Stimulated activated naive CD8-positive, alpha-beta T cell treated with anti-CD3 and anti-CD28 coated beads, Interleukin-15, Interleukin-2, amounts not matched to agents 100 U/mL and 50 U/mL, for 24 hours (primary cell): Measurements from ENCODE around the gene RAP1GAP2.
"Not testable (repeated sequence)": the region's sequence is repeated elsewhere in the genome, so short reads cannot be mapped to it uniquely, and the experiment has no call there.

Source experiments
- ATAC-seq: fragments of 150-1000 bp; cut with Tn5 transposase; one replicate; pipeline ENCODE4 v1.10.0; 2021
- DNase-seq: peaks from one replicate; pipeline ENCODE4 v3.0.0; 2021

The RAP1GAP2 gene

DNA sequence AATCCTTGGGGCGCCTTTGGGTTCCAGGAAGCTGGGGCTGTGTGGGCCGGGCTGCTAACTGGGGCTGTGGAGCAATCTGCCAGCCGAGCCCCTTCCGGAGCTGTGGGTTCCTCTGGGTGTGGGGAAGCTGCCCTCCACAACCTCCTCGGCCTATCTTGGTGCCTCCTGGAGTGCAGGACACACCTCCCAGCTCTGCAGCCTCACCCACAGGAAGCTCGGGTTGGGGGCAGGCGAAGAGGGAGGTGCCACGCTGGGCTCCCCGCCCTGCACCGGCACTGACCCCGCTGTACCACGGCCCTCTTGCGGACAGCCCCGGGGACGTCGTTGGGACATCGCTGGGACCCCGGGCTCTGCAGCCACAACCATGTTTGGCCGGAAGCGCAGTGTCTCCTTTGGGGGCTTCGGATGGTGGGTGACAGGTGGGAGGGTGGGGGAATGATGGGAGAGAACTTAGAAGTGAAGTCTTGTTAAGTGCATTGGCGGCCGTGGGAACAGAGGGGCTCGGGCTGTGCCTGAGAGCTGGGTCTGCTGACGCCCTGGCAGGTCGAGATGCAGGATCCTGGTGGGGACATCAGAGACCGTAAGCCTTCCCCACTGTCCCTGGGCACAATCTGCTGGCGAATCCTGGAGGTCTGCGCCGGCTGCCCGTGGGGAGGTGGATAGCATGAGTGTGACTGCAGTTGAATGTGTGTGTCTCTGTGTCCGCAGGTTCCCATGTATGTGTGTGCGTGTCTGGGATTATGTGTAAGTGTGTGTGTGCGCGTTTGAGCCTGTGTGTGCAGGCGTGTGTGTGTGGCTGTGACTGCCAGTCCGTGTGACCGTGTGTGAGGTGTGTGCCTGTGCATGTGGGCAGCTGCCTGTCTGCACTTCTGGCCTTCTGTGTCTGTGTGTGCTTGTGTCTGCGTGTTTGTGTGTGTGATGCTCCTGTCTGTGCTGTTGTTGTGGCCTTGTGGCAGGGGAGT lies at the start of gene RAP1GAP2:
RAP1GAP2 (plus strand) TSS at position 275 of the 962 bp plus-strand sequence; CDS start at position 365, 90 bp downstream.
- DNase-seq: peak; percentile 51
- peak; percentile 45 for ATAC-seq

DNA sequence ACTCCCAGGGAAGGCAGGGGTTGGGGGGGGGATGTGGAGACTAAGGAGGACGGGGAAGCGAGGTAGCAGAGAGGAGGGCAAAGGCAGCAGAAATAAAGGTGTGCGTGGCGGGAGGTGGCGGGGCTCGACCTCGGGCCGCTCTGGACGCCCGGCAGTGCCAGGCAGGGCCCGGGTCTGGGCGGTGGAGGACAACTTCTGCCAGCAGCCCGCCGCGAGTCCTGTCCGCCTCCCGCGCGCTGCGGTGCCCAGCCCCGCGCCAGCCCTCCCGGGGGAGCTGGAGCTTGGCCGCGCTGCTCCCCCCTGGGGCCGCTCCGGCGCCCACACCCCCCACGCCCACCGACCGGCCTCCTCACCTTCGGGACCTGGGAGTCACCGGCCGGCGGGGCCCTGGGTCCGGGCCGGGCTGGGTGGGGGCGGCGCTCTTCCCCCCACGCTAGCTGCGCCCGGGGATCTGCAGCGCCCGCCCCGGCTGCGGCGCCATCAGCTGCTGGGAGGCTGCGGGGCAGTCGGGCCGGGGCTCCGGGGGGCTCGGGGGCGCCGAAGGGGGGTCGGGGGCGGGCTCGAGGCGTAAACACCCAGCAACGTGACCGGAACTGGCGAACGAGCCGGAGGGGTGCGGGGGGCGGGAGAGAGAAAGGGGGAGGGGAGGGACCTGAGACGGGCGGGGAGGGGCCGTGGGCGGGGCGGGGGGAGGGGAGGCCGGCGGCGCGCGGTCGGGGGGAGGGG lies 47.0 kb upstream of the RAP1GAP2 start, which contains the start of gene CCDC92B:
CCDC92B (minus strand) TSS at position 595 of the 726 bp plus-strand sequence. CDS start 14,507 bp downstream, outside the sequence.
- DNase-seq (no peak), ATAC-seq (no peak)

GRCh38 chr17:2749784-2750181 lies 46.5 kb upstream of the RAP1GAP2 start:
- DNase-seq (peak; percentile 80), ATAC-seq (peak; percentile 95)

DNA sequence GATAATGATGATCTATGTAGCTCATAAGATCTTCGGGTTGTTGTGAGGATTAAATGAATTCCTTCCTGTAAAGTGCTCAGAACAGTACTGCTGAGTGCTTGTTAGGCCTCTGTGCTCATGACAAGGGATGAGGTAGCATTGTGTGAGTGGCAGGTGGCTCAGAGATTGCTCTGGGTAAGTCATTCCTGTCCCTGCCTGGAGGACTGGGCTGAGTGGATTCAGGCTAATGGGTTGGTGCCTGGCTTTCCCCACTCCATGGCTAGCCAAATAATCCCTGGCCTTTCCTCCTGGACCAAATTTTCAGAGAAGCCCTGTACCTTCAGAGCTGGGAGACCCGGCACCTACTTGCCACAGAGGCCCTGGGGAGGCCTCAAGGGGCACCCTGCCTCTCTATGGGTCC lies 45.5 kb upstream of the RAP1GAP2 start:
- DNase-seq: no peak
- no peak for ATAC-seq

GRCh38 chr17:2751491-2751890 lies 44.7 kb upstream of the RAP1GAP2 start:
- ATAC-seq (no peak), DNase-seq (no peak)

DNA sequence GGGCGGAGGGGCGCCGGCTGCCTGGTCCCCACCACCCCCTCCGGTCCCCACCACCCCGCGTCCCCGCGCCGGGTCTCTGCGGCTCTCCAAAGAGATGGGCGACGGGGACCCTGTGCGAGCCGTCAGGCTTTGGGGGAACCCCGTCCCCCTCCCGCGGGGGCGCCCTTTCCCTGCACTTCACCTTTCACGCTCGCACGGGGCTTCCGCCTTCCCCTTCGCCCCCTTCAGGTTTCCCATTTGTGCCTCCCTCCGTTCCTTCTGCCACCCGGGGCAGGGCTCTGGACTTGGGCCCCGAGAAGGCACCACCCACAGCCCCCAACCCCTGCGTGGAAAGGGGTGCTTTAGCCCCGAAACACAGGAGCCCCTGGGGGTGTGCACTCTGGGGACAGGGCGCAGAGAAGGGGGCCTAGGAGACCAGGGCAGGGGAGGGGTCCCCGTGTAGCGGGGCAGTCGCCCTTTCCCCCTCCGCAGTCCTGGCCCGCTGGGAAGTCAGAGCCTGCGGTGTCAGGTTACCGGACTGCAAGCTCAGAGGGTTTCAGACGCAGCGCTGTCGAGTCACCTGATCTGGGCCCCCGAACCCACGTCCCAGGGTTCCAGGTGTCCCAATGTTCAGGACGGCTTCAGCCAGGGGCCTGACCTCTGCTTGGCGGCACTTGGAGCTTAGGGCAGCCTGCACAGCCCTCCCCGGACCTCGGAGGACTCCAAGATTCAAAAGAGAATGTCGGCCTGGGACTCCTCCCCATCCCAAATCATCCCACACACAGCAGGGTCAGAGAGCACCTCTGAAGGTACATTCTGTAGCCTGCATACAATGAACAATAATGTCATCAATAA lies 40.1 kb upstream of the RAP1GAP2 start:
- ATAC-seq (no peak), DNase-seq (no peak)

DNA sequence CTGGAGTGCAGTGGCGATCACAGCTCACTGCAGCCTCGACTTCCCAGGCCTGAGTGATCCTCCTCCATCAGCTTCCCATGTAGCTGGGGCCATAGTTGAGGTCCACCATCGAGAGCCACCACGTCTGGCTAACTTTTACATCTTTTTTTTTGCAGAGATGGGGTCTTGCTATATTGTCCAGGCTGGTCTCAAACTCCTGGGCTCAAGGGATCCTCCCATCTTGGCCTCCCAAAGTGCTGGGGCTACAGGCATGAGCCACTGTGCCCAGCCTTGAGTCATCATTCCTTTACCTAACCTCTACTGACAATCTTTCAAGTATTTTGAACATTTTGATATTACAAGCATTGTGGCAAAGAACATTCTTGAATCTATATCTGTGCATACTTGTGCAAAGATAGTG lies 37.4 kb upstream of the RAP1GAP2 start:
- DNase-seq (no peak), ATAC-seq (no peak)

DNA sequence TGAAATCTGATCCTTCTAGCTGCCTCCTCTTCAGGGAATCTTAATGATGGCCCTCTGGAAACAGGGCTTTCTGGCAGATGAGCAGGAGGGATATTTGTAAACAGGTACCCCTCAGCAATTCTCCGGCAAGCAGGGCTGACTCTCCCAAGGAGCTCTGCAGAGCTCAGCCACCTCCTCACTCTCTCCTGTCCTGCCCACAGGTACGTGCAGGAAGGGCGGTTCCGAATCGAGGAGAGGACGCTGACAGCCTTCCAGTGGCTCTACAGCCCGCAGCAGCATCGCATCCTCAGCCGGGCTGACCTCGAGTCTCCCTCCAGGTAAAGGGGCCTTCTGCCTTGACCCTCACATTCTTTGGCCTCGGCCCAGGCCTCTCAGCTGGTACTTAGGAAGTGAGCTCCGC lies 26.1 kb upstream of the RAP1GAP2 start:
- ATAC-seq (peak; percentile 28), DNase-seq (no peak)

DNA sequence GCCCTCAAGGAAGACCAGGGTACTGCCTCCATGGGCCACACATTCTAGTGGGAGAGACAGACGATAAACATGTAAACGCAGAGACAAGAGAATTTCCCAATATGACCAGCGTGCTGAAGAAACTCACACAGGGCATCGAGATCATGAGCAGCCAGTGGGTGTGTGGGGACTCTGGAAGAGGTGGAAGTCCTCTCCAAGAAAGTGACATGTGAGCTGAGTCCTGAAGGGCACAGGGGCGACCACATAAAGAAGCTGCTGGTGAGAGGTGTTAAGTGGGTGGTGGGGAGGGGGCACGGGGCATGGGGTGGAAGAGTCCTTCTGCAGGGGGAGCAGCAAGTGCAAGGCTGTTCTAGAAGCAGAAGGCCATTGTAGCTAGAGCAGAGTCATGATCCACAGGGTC lies 21.0 kb upstream of the RAP1GAP2 start:
- DNase-seq (no peak), ATAC-seq (no peak)

DNA sequence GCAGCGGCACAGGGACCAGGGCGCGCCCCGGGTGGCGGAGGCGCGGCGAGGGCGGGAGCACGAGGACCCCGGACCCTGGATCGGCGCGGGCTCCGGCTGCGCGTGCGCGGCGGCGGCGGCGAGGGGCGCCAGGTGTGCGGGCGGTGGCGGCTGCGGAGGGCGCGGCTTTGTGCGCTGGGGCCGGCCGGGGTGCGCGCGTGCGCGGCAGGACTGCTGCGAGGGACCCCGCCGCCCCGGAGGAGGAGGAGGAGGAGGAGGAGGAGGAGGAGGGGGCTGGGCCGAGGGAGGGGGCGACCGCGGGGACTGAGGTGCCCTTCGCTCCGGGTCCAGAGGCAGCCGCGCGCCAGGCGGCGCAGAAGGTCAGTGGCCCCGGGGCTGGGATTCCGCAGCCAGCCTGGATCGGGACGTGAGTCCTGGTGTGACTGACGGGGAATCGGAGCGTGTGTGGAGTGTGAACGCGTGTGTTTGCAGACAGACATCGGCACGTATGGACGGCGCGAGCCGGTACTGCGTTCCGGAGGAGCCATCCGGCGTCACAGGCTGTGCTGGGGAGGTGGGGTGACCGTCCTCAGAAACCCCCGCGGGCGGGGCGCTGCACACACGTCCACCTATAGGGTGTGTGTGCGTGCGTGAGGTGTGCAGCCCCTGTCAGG lies 19.5 kb upstream of the RAP1GAP2 start:
- ATAC-seq (peak; percentile 15), DNase-seq (no peak)

DNA sequence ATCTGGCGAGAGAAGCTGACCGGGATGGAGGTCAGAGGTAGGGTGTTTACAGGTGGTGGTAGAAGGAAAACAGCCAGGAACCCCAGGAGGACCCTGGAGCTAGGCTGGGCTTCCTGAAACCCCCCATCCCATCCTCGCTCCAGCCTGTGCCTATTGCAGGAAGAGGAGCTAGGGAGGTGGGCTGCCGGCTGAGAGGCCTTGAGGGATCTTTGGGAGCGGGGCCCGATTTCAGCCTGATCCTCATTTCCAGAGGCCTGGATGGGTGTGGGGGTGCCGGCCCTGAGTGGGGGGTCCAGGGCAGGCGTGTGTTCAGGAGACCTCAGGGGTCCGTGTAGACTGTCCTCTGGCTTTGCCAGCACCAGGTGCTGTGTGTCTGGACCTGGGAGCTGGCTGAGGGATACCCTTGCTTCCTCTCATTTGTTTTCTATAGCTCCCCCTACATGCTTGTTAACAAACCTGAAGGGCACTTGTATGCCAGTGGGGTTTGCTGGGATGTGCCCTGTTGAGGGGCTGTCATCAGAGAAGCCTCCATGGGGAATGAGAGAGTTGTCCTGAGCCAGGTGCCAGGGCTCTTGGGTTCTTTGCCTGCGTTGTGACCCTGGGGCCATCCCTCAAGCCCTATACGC lies 18.9 kb upstream of the RAP1GAP2 start:
- ATAC-seq (no peak), DNase-seq (no peak)

- no peak for DNase-seq
These were observed 17.7 kb upstream of the RAP1GAP2 start for GRCh38 chr17:2778489-2778888.

GRCh38 chr17:2779545-2779944 lies 16.7 kb upstream of the RAP1GAP2 start:
- DNase-seq (no peak), ATAC-seq (no peak)

More at GRCh38 chr17:2778489-2778888, 17.7 kb upstream of the RAP1GAP2 start:
- no peak for ATAC-seq

DNA sequence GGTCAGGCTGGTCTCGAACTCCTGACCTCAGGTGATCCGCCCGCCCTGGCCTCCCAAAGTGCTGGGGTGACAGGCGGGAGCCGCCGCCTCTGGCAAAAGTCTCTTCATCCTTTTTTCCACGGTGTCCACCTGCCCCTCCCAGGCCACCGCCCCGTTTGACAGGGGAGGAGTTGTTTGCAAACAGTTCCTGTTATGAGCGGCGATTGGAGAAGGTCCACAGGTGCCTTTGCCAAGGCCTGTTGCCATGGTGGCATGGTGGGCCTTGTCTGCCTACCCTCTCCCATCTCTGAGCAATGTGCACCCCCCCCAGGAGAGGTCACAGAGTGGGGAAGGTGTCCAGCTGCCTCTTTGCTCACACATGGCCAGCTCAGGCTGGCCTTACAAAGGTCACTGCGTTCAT lies 16.0 kb upstream of the RAP1GAP2 start:
- DNase-seq: no peak
- ATAC-seq: no peak

GRCh38 chr17:2780931-2781454 lies 15.2 kb upstream of the RAP1GAP2 start:
- ATAC-seq: no peak

DNA sequence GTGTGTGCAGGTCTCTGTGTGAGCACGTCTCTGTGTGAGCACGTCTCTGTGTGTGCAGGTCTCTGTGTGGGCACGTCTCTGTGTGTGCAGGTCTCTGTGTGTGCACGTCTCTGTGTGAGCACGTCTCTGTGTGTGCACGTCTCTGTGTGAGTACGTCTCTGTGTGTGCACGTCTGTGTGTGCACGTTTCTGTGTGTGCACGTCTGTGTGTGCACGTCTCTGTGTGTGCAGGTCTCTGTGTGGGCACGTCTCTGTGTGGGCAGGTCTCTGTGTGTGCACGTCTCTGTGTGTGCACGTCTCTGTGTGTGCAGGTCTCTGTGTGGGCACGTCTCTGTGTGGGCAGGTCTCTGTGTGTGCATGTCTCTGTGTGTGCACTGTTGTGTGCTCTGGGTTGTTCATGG lies 14.6 kb upstream of the RAP1GAP2 start:
- DNase-seq, ATAC-seq: not testable (repeated sequence)

More at GRCh38 chr17:2780931-2781454, 15.2 kb upstream of the RAP1GAP2 start:
- no peak for DNase-seq

GRCh38 chr17:2782055-2782454 lies 14.2 kb upstream of the RAP1GAP2 start:
- DNase-seq (no peak), ATAC-seq (no peak)

DNA sequence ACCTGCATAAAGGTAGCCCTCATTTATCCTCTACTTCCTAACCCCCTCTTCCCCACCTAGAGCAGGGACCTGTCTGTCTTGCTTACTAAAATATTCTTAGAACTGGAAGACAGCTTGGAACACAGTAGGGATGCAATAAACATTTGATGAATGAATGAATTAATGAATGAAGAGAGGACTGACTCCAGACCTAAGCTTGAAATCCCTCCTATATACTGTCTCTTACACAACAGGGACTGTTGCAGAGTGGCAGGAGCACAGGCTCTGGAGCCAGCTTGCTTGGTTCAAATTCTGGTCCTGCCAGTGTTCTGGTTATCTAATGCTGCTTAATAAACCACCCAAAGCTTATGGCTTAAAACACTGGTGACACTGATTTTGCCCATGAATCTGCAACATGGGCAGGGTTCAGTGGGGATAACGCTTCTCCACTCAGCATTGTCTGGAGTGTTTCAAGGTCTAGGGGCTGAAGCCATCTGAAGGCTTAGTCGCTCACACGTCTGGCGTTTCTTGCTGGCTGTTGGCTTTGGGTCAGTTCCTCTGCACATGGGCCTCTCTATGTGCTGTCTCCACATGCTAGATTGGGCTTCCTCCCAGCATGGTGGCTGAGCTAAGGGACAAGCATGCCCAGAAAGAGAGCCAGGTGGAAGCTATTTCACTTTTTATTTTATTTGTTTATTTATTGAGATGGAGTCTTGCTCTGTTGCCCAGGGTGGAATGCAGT lies 12.8 kb upstream of the RAP1GAP2 start:
- ATAC-seq: no peak
- no peak for DNase-seq

DNA sequence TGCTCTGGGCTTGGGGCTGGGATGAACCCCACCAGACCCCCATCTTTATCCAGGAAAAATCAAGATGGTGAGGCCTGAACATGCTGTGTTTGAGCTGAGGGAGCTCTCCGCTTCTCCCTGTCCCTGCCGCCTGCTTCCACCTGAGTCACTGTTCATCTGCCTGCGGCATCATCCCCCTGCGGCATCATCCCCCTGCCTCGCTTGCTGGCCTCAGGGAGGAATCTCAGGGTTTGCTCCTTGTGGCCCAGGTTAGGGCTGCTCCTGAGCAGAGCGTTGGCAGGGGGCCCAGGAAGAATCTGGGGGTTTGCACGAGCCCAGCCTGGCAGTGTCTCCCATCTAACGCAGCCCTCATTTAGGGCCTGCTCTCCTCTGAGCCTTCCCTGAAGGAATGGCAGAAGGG lies 11.4 kb upstream of the RAP1GAP2 start:
- DNase-seq: no peak
- ATAC-seq: no peak

GRCh38 chr17:2785376-2785775 lies 10.9 kb upstream of the RAP1GAP2 start:
- not testable (repeated sequence) for ATAC-seq, DNase-seq
